SU-DHL-6 (cell line): Measurements from ENCODE around the gene RSF1.

Experiments
- CTCF ChIP-seq: fragments of 200-600 bp; sonication (generic); IDR thresholded peaks from one replicate; pipeline ENCODE4 v1.5.1; 2017; ENCODE audit warnings: antibody characterized with exemption, mild to moderate bottlenecking, low read length, moderate library complexity; ENCODE audit not compliant: insufficient read depth, poor library complexity, severe bottlenecking
- EZH2phosphoT487 ChIP-seq: fragments of 200-600 bp; sonication (generic), shearing (Covaris generic); conservative IDR thresholded peaks from 2 replicates; pipeline ENCODE4 v1.6.1; 2018; ENCODE audit warnings: mild to moderate bottlenecking, antibody characterized with exemption, low read length, moderate library complexity, mixed read lengths

GRCh38 chr11:77710358-77710757 is 110.2 kb downstream of the RSF1 start:
- TF ChIP-seq EZH2phosphoT487 = no peak
- no peak for TF ChIP-seq CTCF
